Lung (tissue), 16 donors: ENCODE measurements around the gene ELOF1. TPM values are rescaled to one million over a fixed set of nuclear protein-coding genes. Genes with fewer than 3 reads are reported as not detected.
"Not testable (repeated sequence)": the region's sequence is repeated elsewhere in the genome, so short reads cannot be mapped to it uniquely, and the experiment has no call there.

ENCODE experiments used
- ATAC-seq: fragments of 200-7000 bp; cut with Tn5 transposase; one replicate; pipeline ENCODE4 v1.9.1; 2020; ENCODE audit warnings: moderate number of reproducible peaks; ENCODE audit not compliant: insufficient read depth, low FRiP score
- DNase-seq, 3 donors: peaks; one replicate each; pipeline ENCODE4 v3.0.0-alpha.2; 2013 to 2017
- H3K27ac ChIP-seq, 2 donors: one replicate each; pipeline ENCODE4 v1.5.1; 2013; ENCODE audit warnings: mild to moderate bottlenecking in 2 of 2, moderate library complexity in 2 of 2, control low read depth in 1 of 2, inconsistent platforms in 1 of 2, low read depth in 1 of 2, low read length in 1 of 2
- H3K27me3 ChIP-seq, 3 donors: one replicate each; pipeline ENCODE4 v1.5.1; 2013; ENCODE audit warnings: low read length in 2 of 3; ENCODE audit not compliant: control insufficient read depth in 3 of 3, insufficient read depth in 3 of 3
- H3K36me3 ChIP-seq, 4 donors: one replicate each; pipeline ENCODE4 v1.5.1; 2013; ENCODE audit warnings: low read length in 4 of 4, mild to moderate bottlenecking in 1 of 4, moderate library complexity in 1 of 4; ENCODE audit not compliant: control insufficient read depth in 4 of 4, insufficient read depth in 4 of 4
- H3K4me1 ChIP-seq, 5 donors: one replicate each; pipeline ENCODE4 v1.5.1; 2013; ENCODE audit warnings: low read length in 5 of 5, mild to moderate bottlenecking in 2 of 5, moderate library complexity in 1 of 5; ENCODE audit not compliant: control insufficient read depth in 5 of 5, insufficient read depth in 5 of 5
- H3K4me3 ChIP-seq: one replicate; pipeline ENCODE4 v1.5.1; 2013; ENCODE audit warnings: mild to moderate bottlenecking, control low read depth, moderate library complexity
- H3K9ac ChIP-seq, 2 donors: one replicate each; pipeline ENCODE4 v1.5.1; 2013; ENCODE audit warnings: low read length in 2 of 2, control low read depth in 1 of 2; ENCODE audit not compliant: insufficient read depth in 1 of 2
- H3K9me3 ChIP-seq, 4 donors: one replicate each; pipeline ENCODE4 v1.5.1; 2013; ENCODE audit warnings: low read length in 3 of 4, mild to moderate bottlenecking in 1 of 4, moderate library complexity in 1 of 4; ENCODE audit not compliant: control insufficient read depth in 4 of 4, insufficient read depth in 3 of 4
- WGBS, 2 donors: extraction: QIAGEN DNeasy Blood & Tissue Kit; methylation state at CpG; one replicate each; pipeline ENCODE4 v1.1.7; 2013; 5-methylcytosine and 5-hydroxymethylcytosine counted together
- long read RNA-seq, 5 donors: transcript quantifications; one replicate each; lab custom pipeline, GENCODE V29; 2026
- polyA plus RNA-seq, 2 donors: library from polyadenylated mRNA; stranded (reverse); fragments of 200-250 nt; gene quantifications; one replicate each; pipeline ENCODE4 v1.2.1, GENCODE V29; 2013
- total RNA-seq, 2 donors: library from RNA; depleted of rRNA in 1 of 2; stranded (reverse); fragments of >200 nt in 1 of 2; gene quantifications; one replicate each; pipeline ENCODE4 v1.2.1, GENCODE V29; 2014 to 2021
- TF ChIP-seq, protein P1 (sequence below): IDR thresholded peaks from 2 replicates; pipeline ENCODE4 v1.5.1; 2012; ENCODE audit warnings: mild to moderate bottlenecking; ENCODE audit errors: control extremely low read depth, extremely low read depth
- donor health status: control.
- donor health status: control.
- donor health status: Bipolar disorder and iron deficiency.
- donor health status: healthy.
- donor health status: DM: yes; HTN: yes; CAD: no.

ELOF1 gene
- total RNA-seq (10 to 100 TPM; 19.2 to 64.2 TPM), polyA plus RNA-seq (10 to 100 TPM; 56.9 to 82.8 TPM)
- long read RNA-seq, donor 1, transcript ELOF1-201 (4 exons, 1,019 nt) = major isoform, 19 of 27 reads
- long read RNA-seq, donor 1, partial matches to known transcripts = 7 of 27 reads
- long read RNA-seq, donor 1, other reads (novel, unspliced or antisense) = 0 of 27 reads
- long read RNA-seq, donor 2, transcript ELOF1-201 (4 exons, 1,019 nt) = major isoform, 14 of 14 reads
- long read RNA-seq, donor 2, partial matches to known transcripts = 0 of 14 reads
- long read RNA-seq, donor 2, other reads (novel, unspliced or antisense) = 0 of 14 reads
- long read RNA-seq, donor 3, transcript ELOF1-201 (4 exons, 1,019 nt) = major isoform, 17 of 17 reads
- long read RNA-seq, donor 3, partial matches to known transcripts = 0 of 17 reads
- long read RNA-seq, donor 3, other reads (novel, unspliced or antisense) = 0 of 17 reads
- long read RNA-seq, donor 4, transcript ELOF1-201 (4 exons, 1,019 nt) = major isoform, 10 of 10 reads
- long read RNA-seq, donor 4, partial matches to known transcripts = 0 of 10 reads
- long read RNA-seq, donor 4, other reads (novel, unspliced or antisense) = 0 of 10 reads
- long read RNA-seq, donor 5, transcript ELOF1-201 (4 exons, 1,019 nt) = major isoform, 23 of 23 reads
- long read RNA-seq, donor 5, partial matches to known transcripts = 0 of 23 reads
- long read RNA-seq, donor 5, other reads (novel, unspliced or antisense) = 0 of 23 reads

DNA sequence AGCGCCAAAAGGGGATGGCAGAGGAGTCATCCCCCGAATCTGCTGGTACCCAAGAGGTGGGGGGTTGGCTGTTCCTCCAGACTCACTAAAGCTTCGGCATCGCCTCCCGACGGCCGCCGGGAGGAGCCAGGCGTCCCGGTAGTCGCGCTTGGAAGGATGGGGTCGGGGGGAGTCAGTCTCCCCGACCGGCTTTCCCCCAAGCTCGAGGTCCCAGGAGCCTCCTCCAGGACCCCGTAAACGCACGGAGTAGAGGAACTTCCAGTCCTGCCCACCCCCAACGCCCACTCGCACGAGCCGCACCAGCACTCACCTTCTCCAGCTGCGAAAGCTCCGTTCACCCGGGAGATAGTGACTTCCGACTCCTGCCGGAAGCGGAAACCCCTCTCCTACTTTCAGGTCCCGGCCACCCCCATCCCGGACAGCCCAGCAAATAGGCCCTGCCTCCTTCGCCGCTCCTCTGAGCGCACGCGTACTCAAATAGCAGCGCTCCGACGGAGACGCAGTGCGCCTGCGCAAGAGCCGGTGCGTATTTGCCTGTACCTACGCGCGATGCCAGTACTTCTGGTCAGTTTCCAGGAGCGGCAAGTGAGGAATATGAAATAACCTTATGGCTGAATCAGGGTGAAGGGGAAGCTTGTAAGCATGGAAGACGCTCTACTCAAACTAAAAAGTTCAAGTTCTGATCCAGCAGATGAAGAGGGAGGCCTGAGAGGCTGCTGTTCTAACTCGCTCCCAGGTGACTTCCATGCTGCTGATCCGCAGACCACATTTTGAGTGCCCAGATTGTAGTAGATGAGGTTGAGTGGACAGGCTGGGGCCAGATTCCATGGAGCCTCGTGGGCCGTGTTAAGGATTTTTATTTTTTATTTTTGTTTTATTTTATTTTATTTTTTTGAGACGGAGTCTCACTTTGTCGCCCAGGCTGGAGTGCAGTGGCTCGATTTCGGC is at the start of gene ELOF1:
Gene ELOF1 (minus strand): TSS at position 350 of the 948 bp plus-strand sequence. CDS start 4,883 bp downstream, outside the sequence.
- H3K9ac ChIP-seq = peak within 1 kb of the TSS; percentile 45 to 53
- peak within 1 kb of the TSS; percentile 91 for H3K4me3 ChIP-seq
- peaks cover 0 to 12% (median 3%) of the 10 kb centered on the region in 4 donors for H3K36me3 ChIP-seq
- TF ChIP-seq, protein P1, sequence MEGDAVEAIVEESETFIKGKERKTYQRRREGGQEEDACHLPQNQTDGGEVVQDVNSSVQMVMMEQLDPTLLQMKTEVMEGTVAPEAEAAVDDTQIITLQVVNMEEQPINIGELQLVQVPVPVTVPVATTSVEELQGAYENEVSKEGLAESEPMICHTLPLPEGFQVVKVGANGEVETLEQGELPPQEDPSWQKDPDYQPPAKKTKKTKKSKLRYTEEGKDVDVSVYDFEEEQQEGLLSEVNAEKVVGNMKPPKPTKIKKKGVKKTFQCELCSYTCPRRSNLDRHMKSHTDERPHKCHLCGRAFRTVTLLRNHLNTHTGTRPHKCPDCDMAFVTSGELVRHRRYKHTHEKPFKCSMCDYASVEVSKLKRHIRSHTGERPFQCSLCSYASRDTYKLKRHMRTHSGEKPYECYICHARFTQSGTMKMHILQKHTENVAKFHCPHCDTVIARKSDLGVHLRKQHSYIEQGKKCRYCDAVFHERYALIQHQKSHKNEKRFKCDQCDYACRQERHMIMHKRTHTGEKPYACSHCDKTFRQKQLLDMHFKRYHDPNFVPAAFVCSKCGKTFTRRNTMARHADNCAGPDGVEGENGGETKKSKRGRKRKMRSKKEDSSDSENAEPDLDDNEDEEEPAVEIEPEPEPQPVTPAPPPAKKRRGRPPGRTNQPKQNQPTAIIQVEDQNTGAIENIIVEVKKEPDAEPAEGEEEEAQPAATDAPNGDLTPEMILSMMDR = no peak
- 2 to 3% methylated on average over 57 of the region's 57 CpGs for WGBS, 2 donors
- no peaks in the 10 kb centered on the region for H3K27me3 ChIP-seq
- peak within 1 kb of the TSS; percentile 78 to 86 for H3K27ac ChIP-seq
- DNase-seq = peak; percentile 98 to 99 (median 98)
- peak; percentile 98 for ATAC-seq
- H3K9me3 ChIP-seq = no peaks in the 10 kb centered on the region
- H3K4me1 ChIP-seq = peaks cover 3 to 18% (median 7%) of the 10 kb centered on the region in 5 donors

DNA sequence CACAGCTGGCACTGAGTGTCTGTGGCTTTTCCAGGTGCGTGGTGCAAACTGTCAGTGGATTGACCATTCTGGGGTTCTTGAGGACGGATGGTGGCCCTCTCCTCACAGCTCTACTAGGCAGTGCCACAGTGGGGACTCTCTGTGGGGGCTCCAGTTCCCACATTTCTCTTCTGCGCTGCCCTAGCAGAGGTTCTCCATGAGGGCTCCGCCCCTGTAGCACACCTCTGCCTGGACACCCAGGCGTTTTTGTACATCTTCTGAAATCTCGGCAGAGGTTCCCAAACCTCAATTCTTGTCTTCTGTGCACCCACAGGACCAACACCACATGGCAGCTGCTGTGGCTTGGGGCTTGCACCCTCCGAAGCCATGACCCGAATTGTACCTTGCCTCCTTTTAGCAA is 47.5 kb upstream of the ELOF1 start:
- ATAC-seq = no peak
- TF ChIP-seq, protein P1 = no peak
- Histone ChIP-seq H3K27ac (no peak overlapping the region), H3K9ac (no peak overlapping the region), H3K36me3 (peaks cover 0 to 52% (median 20%) of the 10 kb centered on the region in 4 donors), H3K4me3 (no peak overlapping the region), H3K9me3 (peaks cover 0 to 3% (median 1%) of the 10 kb centered on the region in 4 donors), H3K4me1 (no peaks in the 10 kb centered on the region), H3K27me3 (no peaks in the 10 kb centered on the region)
- 97 to 99% methylated on average over 8 of the region's 8 CpGs for WGBS, 2 donors
- no peak for DNase-seq

DNA sequence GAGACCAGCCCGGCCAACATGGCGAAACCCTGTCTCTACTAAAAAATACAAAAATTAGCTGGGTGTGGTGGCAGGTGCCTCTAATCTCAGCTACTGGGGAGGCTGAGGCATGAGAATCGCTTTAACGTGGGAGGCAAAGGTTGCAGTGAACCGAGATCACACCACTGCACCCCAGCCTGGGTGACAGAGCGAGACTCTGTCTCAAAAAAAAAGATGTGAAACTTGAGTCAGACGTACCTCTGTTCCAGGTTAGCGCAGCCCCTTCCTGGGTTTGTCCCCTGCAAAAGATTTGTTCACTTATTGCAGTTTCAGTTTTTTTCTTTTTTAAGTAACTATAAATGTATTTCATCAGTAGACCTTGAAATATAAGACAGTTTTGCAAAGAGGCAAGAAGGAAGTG is 40.7 kb upstream of the ELOF1 start:
- not testable (repeated sequence) for DNase-seq, ATAC-seq, H3K9ac ChIP-seq, H3K27ac ChIP-seq, H3K9me3 ChIP-seq, H3K4me3 ChIP-seq, H3K27me3 ChIP-seq
- 92% methylated on average over 8 of the region's 8 CpGs for WGBS, 2 donors
- peaks cover 0 to 32% (median 18%) of the 10 kb centered on the region in 4 donors for H3K36me3 ChIP-seq
- H3K4me1 ChIP-seq = peaks cover 0 to 10% (median 6%) of the 10 kb centered on the region in 5 donors
